Panc1 (cell line): ENCODE data around the gene CDKAL1. TPM values are rescaled to one million over a fixed set of nuclear protein-coding genes. Genes with fewer than 3 reads are reported as not detected.
"Not testable (repeated sequence)": the region's sequence is repeated elsewhere in the genome, so short reads cannot be mapped to it uniquely, and the experiment has no call there.

Source experiments
- ATAC-seq: fragments of 200-7000 bp; cut with Tn5 transposase; 2 replicates; pipeline ENCODE4 v1.9.1; 2020; ENCODE audit warnings: mild to moderate bottlenecking, moderate library complexity
- BruUV-seq: library from RNA; stranded (reverse); fragments of 400-500 nt; replicated peaks from 2 replicates; lab custom pipeline; 2021; lab: Mats Ljungman, UMichigan
- CTCF ChIA-PET: fragments of 300-600 bp; sonication (Branson Sonifier 250); formaldehyde crosslinking; loops from one replicate; lab custom pipeline; 2022; ENCODE audit warnings: antibody characterized with exemption; lab: Charles Lee
- POLR2A ChIA-PET: fragments of 300-600 bp; sonication (Branson Sonifier 250); formaldehyde crosslinking; loops from one replicate; lab custom pipeline; 2022; ENCODE audit warnings: antibody characterized with exemption; lab: Charles Lee
- DNase-seq: peaks from one replicate; pipeline ENCODE4 v3.0.0-alpha.2; 2010; ENCODE audit warnings: low read depth, low spot score
- H3K27ac ChIP-seq: 2 replicates; pipeline ENCODE4 v1.5.1; 2011; ENCODE audit warnings: mild to moderate bottlenecking, low read length, inconsistent platforms
- H3K27me3 ChIP-seq: fragments of 200-500 bp; sonication (Bioruptor generic); 2 replicates; pipeline ENCODE4 v1.6.0; 2014; ENCODE audit warnings: low read length, inconsistent platforms; ENCODE audit not compliant: control insufficient read depth, insufficient read depth
- H3K36me3 ChIP-seq: fragments of 200-500 bp; sonication (Bioruptor generic); 2 replicates; pipeline ENCODE4 v1.5.1; 2014; ENCODE audit warnings: inconsistent platforms, mild to moderate bottlenecking, low read length, moderate library complexity; ENCODE audit not compliant: control insufficient read depth, insufficient read depth
- H3K4me1 ChIP-seq: 2 replicates; pipeline ENCODE4 v1.5.1; 2011; ENCODE audit warnings: inconsistent platforms, mild to moderate bottlenecking, low read length, moderate library complexity; ENCODE audit not compliant: control insufficient read depth, insufficient read depth
- H3K4me3 ChIP-seq, 2 experiments: 2 replicates each; pipeline ENCODE4 v1.5.1; 2011 to 2012; ENCODE audit warnings: low read depth in 2 of 2, low read length in 2 of 2, mild to moderate bottlenecking in 2 of 2, inconsistent platforms in 1 of 2, moderate library complexity in 1 of 2
- H3K9me3 ChIP-seq: fragments of 200-500 bp; sonication (Bioruptor generic); 2 replicates; pipeline ENCODE4 v1.5.1; 2014; ENCODE audit warnings: low read depth, mild to moderate bottlenecking, inconsistent platforms, low read length, moderate library complexity; ENCODE audit not compliant: control insufficient read depth, insufficient read depth
- CTCF ChIP-seq: fragments of 450-650 bp; IDR thresholded peaks from 2 replicates; pipeline ENCODE4 v1.5.1; 2017; ENCODE audit warnings: mild to moderate bottlenecking
- POLR2AphosphoS5 ChIP-seq: IDR thresholded peaks from 2 replicates; pipeline ENCODE4 v1.6.1; 2012; ENCODE audit warnings: mild to moderate bottlenecking, low read depth, low read length, moderate library complexity
- REST ChIP-seq, 2 experiments: IDR thresholded peaks; 2 replicates each; pipeline ENCODE4 v1.6.1; 2011 to 2012; ENCODE audit warnings: low read depth in 2 of 2, control low read depth in 1 of 2, low read length in 1 of 2, mild to moderate bottlenecking in 1 of 2, moderate library complexity in 1 of 2; ENCODE audit not compliant: insufficient read depth in 1 of 2
- SIN3A ChIP-seq: IDR thresholded peaks from 2 replicates; pipeline ENCODE4 v1.6.1; 2012; ENCODE audit warnings: low read depth, mild to moderate bottlenecking, low read length, moderate library complexity, borderline replicate concordance; ENCODE audit not compliant: insufficient read depth
- TCF7L2 ChIP-seq: IDR thresholded peaks from 2 replicates; pipeline ENCODE4 v1.6.1; 2011; ENCODE audit warnings: mild to moderate bottlenecking, low read depth, low read length, inconsistent platforms
- in situ Hi-C: cut with HindIII; loops from 2 replicates; pipeline ENCODE4 v1.10.0; 2016; ENCODE audit warnings: low sequenced_read_pairs, low pct_unique_long_range_greater_than_20kb
- intact Hi-C: fragments of 100-400 bp; cut with micrococcal nuclease; formaldehyde crosslinking; loops from one replicate; pipeline ENCODE4 v1.10.0; 2022; ENCODE audit not compliant: unreplicated experiment
- total RNA-seq: library from RNA; stranded (reverse); gene quantifications from one replicate; pipeline ENCODE4 v1.2.1, GENCODE V29; 2021; ENCODE audit not compliant: unreplicated experiment

CDKAL1 gene
- total RNA-seq, 1 experiment from 2014 or later = 14.5 TPM

GRCh38 chr6:20548264-20548663 lies 14.0 kb downstream of the CDKAL1 start:
- ChIA-PET POLR2A (interaction anchor here (0.5 kb wide), 1 partner anchor 9 kb away, joined by 7 read pairs; no protein-coding TSS in a partner anchor), CTCF (no interaction called here)
- no TSS peak for BruUV-seq
- Histone ChIP-seq H3K9me3 (no peaks in the 10 kb centered on the region), H3K36me3 (no peaks in the 10 kb centered on the region), H3K4me3 (no peak overlapping the region), H3K27me3 (no peaks in the 10 kb centered on the region), H3K27ac (no peak overlapping the region), H3K4me1 (peaks cover 1% of the 10 kb centered on the region; the same call in 1 of the 2 replicates)
- DNase-seq = no peak
- ATAC-seq = no peak
- TF ChIP-seq POLR2AphosphoS5 (no peak), CTCF (no peak), REST (IDR thresholded peaks at IDR 0.05; ENCODE audit: insufficient read depth in 1 of 2, low read depth in 2 of 2, low read length in 1 of 2) (no peak), TCF7L2 (no peak), SIN3A (no peak)
- intact Hi-C loops = no loop called here
- in situ Hi-C loops = no loop called here

- H3K36me3 ChIP-seq, H3K27me3 ChIP-seq, POLR2A ChIA-PET, CTCF ChIA-PET, BruUV-seq, H3K4me1 ChIP-seq, intact Hi-C loops, H3K4me3 ChIP-seq, DNase-seq, H3K27ac ChIP-seq, H3K9me3 ChIP-seq, in situ Hi-C loops, ATAC-seq: not testable (repeated sequence)
Observed at GRCh38 chr6:20549398-20549797, 15.1 kb downstream of the CDKAL1 start.

- ChIA-PET CTCF (no interaction called here), POLR2A (no interaction called here)
- no peak for TF ChIP-seq CTCF
- TF ChIP-seq SIN3A = no peak
- TF ChIP-seq REST (IDR thresholded peaks at IDR 0.05; ENCODE audit: insufficient read depth in 1 of 2, low read depth in 2 of 2, low read length in 1 of 2) = no peak
- TF ChIP-seq TCF7L2 = no peak
- no peak for TF ChIP-seq POLR2AphosphoS5
- H3K27me3 ChIP-seq = no peaks in the 10 kb centered on the region
- no peak overlapping the region for H3K27ac ChIP-seq
- no peaks in the 10 kb centered on the region for H3K9me3 ChIP-seq
- no peak overlapping the region for H3K4me3 ChIP-seq
- no peaks in the 10 kb centered on the region for H3K4me1 ChIP-seq
- no peaks in the 10 kb centered on the region for H3K36me3 ChIP-seq
- BruUV-seq = no TSS peak
- intact Hi-C loops (no loop called here), in situ Hi-C loops (no loop called here)
- DNase-seq (no peak), ATAC-seq (no peak)
Observed at GRCh38 chr6:20554326-20554725, 20.1 kb downstream of the CDKAL1 start.
